ENCODE measurements around the gene CD8B2. TPM values are rescaled to one million over a fixed set of nuclear protein-coding genes. Genes with fewer than 3 reads are reported as not detected.

Gene CD8B2
- total RNA-seq, 1 donor: not detected

DNA sequence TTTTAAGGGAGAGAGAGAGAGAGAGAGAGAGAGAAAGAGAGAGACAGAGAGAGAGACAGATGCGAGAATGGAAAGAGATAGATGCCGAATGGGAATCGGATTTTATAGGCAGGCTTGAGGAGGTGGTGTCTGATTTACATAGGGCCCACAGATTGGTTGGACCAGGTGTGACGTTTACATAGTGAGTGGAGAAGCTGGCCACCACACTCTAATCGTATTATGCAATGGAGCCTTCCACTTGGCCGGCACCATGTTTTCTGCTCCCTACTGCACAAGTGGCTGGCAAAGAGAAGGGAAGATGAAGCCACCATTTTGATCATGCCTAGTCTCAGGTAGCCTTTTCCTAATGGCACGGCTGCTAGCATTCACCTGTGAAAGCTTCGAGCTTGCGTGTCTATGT lies 33.9 kb downstream of the CD8B2 start:
- no peak for TF ChIP-seq CTCF (IDR thresholded peaks at IDR 0.05; ENCODE audit: insufficient read depth, low read length)
- no peak for DNase-seq (ENCODE audit: low read depth)
- H3K4me3 ChIP-seq (ENCODE audit: low read depth, low read length): no peak overlapping the region

GRCh38 chr2:106523976-106524665 lies 37.0 kb downstream of the CD8B2 start:
- no peak for DNase-seq (ENCODE audit: low read depth)
- H3K4me3 ChIP-seq (ENCODE audit: low read depth, low read length): no peak overlapping the region
- no peak for TF ChIP-seq CTCF (IDR thresholded peaks at IDR 0.05; ENCODE audit: insufficient read depth, low read length)

DNA sequence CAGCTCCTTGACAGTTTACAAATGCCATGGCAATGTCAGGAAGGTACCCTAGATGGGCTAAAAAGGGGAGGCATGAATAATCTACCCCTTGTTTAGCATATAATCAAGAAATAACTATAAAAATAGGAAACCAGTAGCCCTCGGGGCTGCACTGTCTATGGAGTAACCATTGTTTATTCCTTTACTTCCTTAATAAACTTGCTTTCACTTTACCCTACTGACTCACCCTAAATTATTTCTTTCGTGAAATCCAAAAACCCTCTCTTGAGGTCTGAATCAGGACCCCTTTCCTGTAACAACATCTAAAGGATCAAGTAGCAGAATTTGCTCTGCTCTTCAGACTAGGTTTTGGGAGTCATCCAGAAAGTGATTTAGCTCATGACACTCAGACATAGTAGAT lies 43.7 kb downstream of the CD8B2 start:
- TF ChIP-seq CTCF (IDR thresholded peaks at IDR 0.05; ENCODE audit: insufficient read depth, low read length): no peak
- no peak overlapping the region for H3K4me3 ChIP-seq (ENCODE audit: low read depth, low read length)
- DNase-seq (ENCODE audit: low read depth): no peak

- TF ChIP-seq CTCF (IDR thresholded peaks at IDR 0.05; ENCODE audit: insufficient read depth, low read length): no peak
- DNase-seq (ENCODE audit: low read depth): no peak
- H3K4me3 ChIP-seq (ENCODE audit: low read depth, low read length): no peak overlapping the region
These were observed 44.6 kb downstream of the CD8B2 start for GRCh38 chr2:106531676-106532214.

GRCh38 chr2:106532236-106532635 lies 45.1 kb downstream of the CD8B2 start:
- TF ChIP-seq CTCF (IDR thresholded peaks at IDR 0.05; ENCODE audit: insufficient read depth, low read length): no peak
- DNase-seq (ENCODE audit: low read depth): no peak
- H3K4me3 ChIP-seq (ENCODE audit: low read depth, low read length): no peak overlapping the region

DNA sequence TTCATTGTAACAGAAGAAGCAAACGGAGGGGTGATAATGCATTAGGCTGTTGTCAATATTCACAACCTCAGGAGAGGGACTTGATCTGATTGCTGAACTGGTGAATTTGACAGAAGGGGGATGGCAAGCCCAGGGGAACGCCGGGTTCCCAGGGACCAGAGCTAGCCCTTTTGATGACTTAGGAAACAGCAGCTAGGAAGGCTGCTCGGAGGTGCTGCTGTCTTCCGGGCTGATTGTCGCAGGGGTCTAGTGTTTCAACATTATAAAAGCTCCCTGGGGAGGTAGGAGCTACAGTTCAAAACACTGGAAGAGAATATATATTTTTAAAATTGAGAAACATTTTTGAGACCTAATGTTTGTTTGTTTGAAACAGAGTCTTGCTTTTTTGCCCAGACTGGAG lies 47.3 kb downstream of the CD8B2 start:
- TF ChIP-seq CTCF (IDR thresholded peaks at IDR 0.05; ENCODE audit: insufficient read depth, low read length): no peak
- H3K4me3 ChIP-seq (ENCODE audit: low read depth, low read length): no peak overlapping the region
- DNase-seq (ENCODE audit: low read depth): no peak

DNA sequence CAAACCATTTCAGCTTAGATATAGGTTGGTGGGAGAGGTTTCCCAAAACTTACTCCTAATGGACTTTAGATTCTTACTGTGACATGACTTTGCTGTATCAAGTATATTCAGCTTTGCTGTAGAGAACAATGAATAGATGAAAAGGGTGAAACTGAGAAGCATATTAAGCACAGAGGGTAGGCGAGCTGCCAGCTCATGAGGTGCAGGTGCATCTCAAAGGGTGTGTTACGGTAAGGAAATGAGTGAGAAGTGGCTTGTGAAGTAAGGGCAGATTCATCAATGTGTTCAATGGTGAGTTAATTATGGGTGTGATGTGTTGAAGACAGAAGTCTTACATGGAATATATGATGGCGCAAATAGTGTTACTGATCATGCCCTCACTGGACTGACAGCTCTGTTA lies 49.3 kb downstream of the CD8B2 start:
- DNase-seq (ENCODE audit: low read depth): no peak
- TF ChIP-seq CTCF (IDR thresholded peaks at IDR 0.05; ENCODE audit: insufficient read depth, low read length): no peak
- H3K4me3 ChIP-seq (ENCODE audit: low read depth, low read length): no peak overlapping the region

All from fibroblast of the aortic adventitia (primary cell).